ENCODE data around the gene CEP120. TPM values are rescaled to one million over a fixed set of nuclear protein-coding genes. Genes with fewer than 3 reads are reported as not detected.

The CEP120 gene
- total and polyA plus RNA-seq, 11 donors, result 2.8 to 16.5 (median 12.0) TPM

- Histone ChIP-seq H3K9me3 (no peaks in the 10 kb centered on the region), H3K4me1 (peaks cover 0 to 9% (median 0%) of the 10 kb centered on the region in 12 donors), H3K27me3 (no peaks in the 10 kb centered on the region), H3K36me3 (no peaks in the 10 kb centered on the region), H3K4me3 (no peak overlapping the region), H3K27ac (no peak overlapping the region)
- no peak for ATAC-seq
- no peak for TF ChIP-seq CTCF (IDR thresholded peaks at IDR 0.05)
- TF ChIP-seq POLR2A (IDR thresholded peaks at IDR 0.05), result no peak
- DNase-seq, result no peak
- WGBS, 4 donors, result 21 to 59% (median 46%) methylated on average over 1 of the region's 1 CpG
- intact Hi-C loops (cut with DNase I), result no loop called here
Observed at GRCh38 chr5:123450114-123450513, 26.9 kb upstream of the CEP120 start.

GRCh38 chr5:123449424-123449974 lies 26.3 kb upstream of the CEP120 start:
- no peak for TF ChIP-seq CTCF (IDR thresholded peaks at IDR 0.05)
- no peak for TF ChIP-seq POLR2A (IDR thresholded peaks at IDR 0.05)
- no peak overlapping the region for H3K27ac ChIP-seq
- no peaks in the 10 kb centered on the region for H3K36me3 ChIP-seq
- peaks cover 0 to 9% (median 0%) of the 10 kb centered on the region in 12 donors for H3K4me1 ChIP-seq
- no peaks in the 10 kb centered on the region for H3K27me3 ChIP-seq
- H3K4me3 ChIP-seq, result no peak overlapping the region
- DNase-seq, result no peak
- H3K9me3 ChIP-seq, result no peaks in the 10 kb centered on the region
- ATAC-seq, result no peak
- intact Hi-C loops (cut with DNase I), result no loop called here
- 85 to 91% (median 89%) methylated on average over 2 of the region's 2 CpGs for WGBS, 4 donors

GRCh38 chr5:123448743-123449142 lies 25.5 kb upstream of the CEP120 start:
- ATAC-seq (no peak), DNase-seq (no peak)
- H3K4me1 ChIP-seq, result peaks cover 0 to 9% (median 0%) of the 10 kb centered on the region in 12 donors
- no peaks in the 10 kb centered on the region for H3K9me3 ChIP-seq
- no peaks in the 10 kb centered on the region for H3K27me3 ChIP-seq
- H3K27ac ChIP-seq, result no peak overlapping the region
- TF ChIP-seq POLR2A (IDR thresholded peaks at IDR 0.05), result no peak
- no peak for TF ChIP-seq CTCF (IDR thresholded peaks at IDR 0.05)
- 92 to 97% (median 96%) methylated on average over 6 of the region's 6 CpGs for WGBS, 4 donors
- H3K36me3 ChIP-seq, result no peaks in the 10 kb centered on the region
- intact Hi-C loops (cut with DNase I), result no loop called here
- no peak overlapping the region for H3K4me3 ChIP-seq

GRCh38 chr5:123448017-123448617 lies 24.9 kb upstream of the CEP120 start:
- H3K36me3 ChIP-seq, result no peaks in the 10 kb centered on the region
- H3K27me3 ChIP-seq, result no peaks in the 10 kb centered on the region
- ATAC-seq, result no peak
- DNase-seq, result no peak
- intact Hi-C loops (cut with DNase I), result no loop called here
- no peak for TF ChIP-seq POLR2A (IDR thresholded peaks at IDR 0.05)
- TF ChIP-seq CTCF (IDR thresholded peaks at IDR 0.05), result no peak
- H3K4me3 ChIP-seq, result no peak overlapping the region
- H3K4me1 ChIP-seq, result peaks cover 0 to 9% (median 0%) of the 10 kb centered on the region in 12 donors
- no peaks in the 10 kb centered on the region for H3K9me3 ChIP-seq
- 89 to 91% (median 90%) methylated on average over 3 of the region's 3 CpGs for WGBS, 4 donors
- H3K27ac ChIP-seq, result no peak overlapping the region
